Gastroesophageal sphincter (tissue), 4 donors: ENCODE data around the gene PHLDB2. TPM values are rescaled to one million over a fixed set of nuclear protein-coding genes. Genes with fewer than 3 reads are reported as not detected.

Experiments used
- ATAC-seq: fragments of 150-250 bp; one replicate; pipeline ENCODE4 v1.9.1; 2016; ENCODE audit warnings: mild to moderate bottlenecking, moderate library complexity
- H3K27ac ChIP-seq, 4 donors: fragments of 200-600 bp; sonication (generic) in 3 of 4; 1 replicate in 3 of 4; 2 replicates in 1 of 4; pipeline ENCODE4 v1.5.1; 2016 to 2019
- H3K27me3 ChIP-seq: fragments of 200-600 bp; sonication (generic); one replicate; pipeline ENCODE4 v1.5.1; 2019
- H3K36me3 ChIP-seq, 2 donors: fragments of 200-600 bp; sonication (generic); one replicate each; pipeline ENCODE4 v1.5.1; 2019; ENCODE audit warnings: control low read depth in 1 of 2
- H3K4me1 ChIP-seq, 3 donors: fragments of 200-600 bp; sonication (generic); 1 replicate in 2 of 3; 2 replicates in 1 of 3; pipeline ENCODE4 v1.5.1; 2016 to 2019; ENCODE audit warnings: control low read depth in 2 of 3
- H3K4me3 ChIP-seq, 2 donors: fragments of 200-600 bp; sonication (generic); one replicate each; pipeline ENCODE4 v1.5.1; 2019; ENCODE audit warnings: mild to moderate bottlenecking in 1 of 2, moderate library complexity in 1 of 2
- H3K9me3 ChIP-seq, 3 donors: fragments of 200-600 bp; sonication (generic); one replicate each; pipeline ENCODE4 v1.5.1; 2017 to 2019; ENCODE audit warnings: control low read depth in 2 of 3
- CTCF ChIP-seq, 4 experiments: fragments of 200-600 bp in 2 of 4; fragments of 450-650 bp in 2 of 4; sonication (generic) in 1 of 4; IDR thresholded peaks; one replicate each; pipeline ENCODE4 v1.5.1; 2017 to 2019; ENCODE audit warnings: antibody characterized with exemption in 4 of 4, mild to moderate bottlenecking in 2 of 4, moderate library complexity in 2 of 4
- EP300 ChIP-seq: sonication (generic); formaldehyde crosslinking; IDR thresholded peaks from one replicate; pipeline ENCODE4 v1.6.1; 2017; ENCODE audit warnings: antibody characterized with exemption, mild to moderate bottlenecking
- POLR2A ChIP-seq, 2 donors: fragments of 450-650 bp; IDR thresholded peaks; one replicate each; pipeline ENCODE4 v1.6.1; 2017; ENCODE audit warnings: antibody characterized with exemption in 2 of 2, mild to moderate bottlenecking in 2 of 2, moderate library complexity in 1 of 2
- POLR2AphosphoS5 ChIP-seq: sonication (generic); formaldehyde crosslinking; IDR thresholded peaks from one replicate; pipeline ENCODE4 v1.6.1; 2017; ENCODE audit warnings: antibody characterized with exemption
- WGBS, 2 donors: methylation state at CpG; one replicate each; pipeline ENCODE4 v1.1.5; 2018; ENCODE audit warnings: low coverage in 1 of 2; 5-methylcytosine and 5-hydroxymethylcytosine counted together
- total RNA-seq, 4 donors: library from RNA; depleted of rRNA; stranded (reverse); fragments of >200 nt; gene quantifications; one replicate each; pipeline ENCODE4 v1.1.0, GENCODE V29; 2016

Gene PHLDB2
- total RNA-seq, 4 donors from 2014 or later = 52.1 to 115 (median 77.4) TPM

GRCh38 chr3:111846717-111847116 lies 12.3 kb upstream of the PHLDB2 start:
- H3K4me3 ChIP-seq = no peak overlapping the region
- H3K36me3 ChIP-seq = no peaks in the 10 kb centered on the region
- WGBS, 2 donors = 29 to 35% methylated on average over 2 of the region's 2 CpGs
- TF ChIP-seq POLR2AphosphoS5 (no peak), EP300 (no peak), CTCF (IDR thresholded peaks at IDR 0.05) (no peak), POLR2A (IDR thresholded peaks at IDR 0.05) (no peak)
- no peaks in the 10 kb centered on the region for H3K27me3 ChIP-seq
- peaks cover 0 to 6% (median 0%) of the 10 kb centered on the region in 3 donors for H3K4me1 ChIP-seq
- H3K27ac ChIP-seq = no peak overlapping the region
- peak; percentile 67 for ATAC-seq
- no peaks in the 10 kb centered on the region for H3K9me3 ChIP-seq

GRCh38 chr3:111848283-111848682 lies 10.8 kb upstream of the PHLDB2 start:
- TF ChIP-seq CTCF (IDR thresholded peaks at IDR 0.05) (no peak), EP300 (no peak), POLR2A (IDR thresholded peaks at IDR 0.05) (no peak), POLR2AphosphoS5 (no peak)
- Histone ChIP-seq H3K4me3 (no peak overlapping the region), H3K27me3 (no peaks in the 10 kb centered on the region), H3K27ac (no peak overlapping the region), H3K4me1 (peaks cover 0 to 19% (median 0%) of the 10 kb centered on the region in 3 donors), H3K36me3 (no peaks in the 10 kb centered on the region), H3K9me3 (no peaks in the 10 kb centered on the region)
- ATAC-seq = no peak
- WGBS, 2 donors = 73 to 94% methylated on average over 1 of the region's 1 CpG

- 0 to 83% methylated on average over 1 of the region's 2 CpGs for WGBS, 2 donors
- Histone ChIP-seq H3K27ac (no peak overlapping the region), H3K9me3 (no peaks in the 10 kb centered on the region), H3K4me3 (no peak overlapping the region), H3K4me1 (peaks cover 0 to 24% (median 0%) of the 10 kb centered on the region in 3 donors), H3K36me3 (no peaks in the 10 kb centered on the region), H3K27me3 (no peaks in the 10 kb centered on the region)
- TF ChIP-seq EP300 (no peak), POLR2A (IDR thresholded peaks at IDR 0.05) (no peak), CTCF (IDR thresholded peaks at IDR 0.05) (no peak), POLR2AphosphoS5 (no peak)
- ATAC-seq = no peak
Observed at GRCh38 chr3:111848778-111849177, 10.3 kb upstream of the PHLDB2 start.

- Histone ChIP-seq H3K27ac (no peak overlapping the region), H3K9me3 (no peaks in the 10 kb centered on the region), H3K4me3 (no peak overlapping the region), H3K36me3 (no peaks in the 10 kb centered on the region), H3K4me1 (peaks cover 0 to 24% (median 0%) of the 10 kb centered on the region in 3 donors), H3K27me3 (no peaks in the 10 kb centered on the region)
- WGBS, 2 donors = 80 to 89% methylated on average over 3 of the region's 3 CpGs
- no peak for TF ChIP-seq POLR2A (IDR thresholded peaks at IDR 0.05)
- ATAC-seq = no peak
Observed at GRCh38 chr3:111850537-111850936, 8.5 kb upstream of the PHLDB2 start.

- Histone ChIP-seq H3K36me3 (no peaks in the 10 kb centered on the region), H3K27ac (peak overlapping the region in 1 of 4 donors; percentile 51)
- peak; percentile 44 for ATAC-seq
Observed at GRCh38 chr3:111851511-111851954, 7.5 kb upstream of the PHLDB2 start.

More at GRCh38 chr3:111851511-111851954, 7.5 kb upstream of the PHLDB2 start:
- H3K4me3 ChIP-seq = no peak overlapping the region
- H3K4me1 ChIP-seq = peaks cover 0 to 27% (median 0%) of the 10 kb centered on the region in 3 donors
- WGBS, 2 donors = 39 to 53% methylated on average over 6 to 8 of the region's 8 CpGs
- TF ChIP-seq EP300 = no peak
- no peak for TF ChIP-seq POLR2A (IDR thresholded peaks at IDR 0.05)
- TF ChIP-seq CTCF (IDR thresholded peaks at IDR 0.05) = no peak
- no peak for TF ChIP-seq POLR2AphosphoS5
- H3K9me3 ChIP-seq = no peaks in the 10 kb centered on the region
- no peaks in the 10 kb centered on the region for H3K27me3 ChIP-seq
